ENCODE measurements around the gene CLEC4A.
"Not testable (repeated sequence)": the region's sequence is repeated elsewhere in the genome, so short reads cannot be mapped to it uniquely, and the experiment has no call there.

The CLEC4A gene

GRCh38 chr12:8123124-8123912, at the start of gene CLEC4A:
Gene CLEC4A (plus strand): TSS chr12:8123617. CDS start chr12:8123879, 262 bp downstream.
- no peak for DNase-seq

- DNase-seq, result no peak
Observed at GRCh38 chr12:8075935-8076334, 47.5 kb upstream of the CLEC4A start.

GRCh38 chr12:8076366-8076765, 47.1 kb upstream of the CLEC4A start:
- no peak for DNase-seq

GRCh38 chr12:8077207-8077606, 46.2 kb upstream of the CLEC4A start:
- no peak for DNase-seq

GRCh38 chr12:8078398-8078797, 45.0 kb upstream of the CLEC4A start:
- peak; percentile 41 to 68 for DNase-seq

- DNase-seq, result no peak
Observed at GRCh38 chr12:8078916-8079315, 44.5 kb upstream of the CLEC4A start.

GRCh38 chr12:8080120-8080519, 43.3 kb upstream of the CLEC4A start:
- DNase-seq, result no peak

- DNase-seq, result peak; percentile 34 to 53
Observed at GRCh38 chr12:8081251-8081920, 42.0 kb upstream of the CLEC4A start.

GRCh38 chr12:8082808-8083100, 40.7 kb upstream of the CLEC4A start:
- no peak for DNase-seq

GRCh38 chr12:8084351-8084750, 39.1 kb upstream of the CLEC4A start:
- peak; percentile 39 to 53 for DNase-seq

- no peak for DNase-seq
Observed at GRCh38 chr12:8087666-8088065, 35.8 kb upstream of the CLEC4A start.

- DNase-seq, result peak; percentile 35 to 41
Observed at GRCh38 chr12:8088574-8088973, 34.8 kb upstream of the CLEC4A start.

- DNase-seq, result not testable (repeated sequence)
Observed at GRCh38 chr12:8089277-8089676, 34.1 kb upstream of the CLEC4A start.

GRCh38 chr12:8089716-8090115, 33.7 kb upstream of the CLEC4A start:
- no peak for DNase-seq

- no peak for DNase-seq
Observed at GRCh38 chr12:8093291-8093690, 30.1 kb upstream of the CLEC4A start.

- DNase-seq, result no peak
Observed at GRCh38 chr12:8096281-8096915, 27.0 kb upstream of the CLEC4A start.

GRCh38 chr12:8099235-8099634, 24.2 kb upstream of the CLEC4A start:
- no peak for DNase-seq

GRCh38 chr12:8108808-8109398, 14.5 kb upstream of the CLEC4A start:
- peak; percentile 82 to 86 for DNase-seq

GRCh38 chr12:8113117-8113516, 10.3 kb upstream of the CLEC4A start:
- not testable (repeated sequence) for DNase-seq

GRCh38 chr12:8120072-8120713, 3.2 kb upstream of the CLEC4A start:
- no peak for DNase-seq

- DNase-seq, result no peak
Observed at GRCh38 chr12:8127138-8127537, 3.7 kb downstream of the CLEC4A start.

GRCh38 chr12:8133636-8134397, 10.4 kb downstream of the CLEC4A start:
- DNase-seq, result not testable (repeated sequence)
